HG03378 (cell line): ENCODE results near the gene GAS7.

ENCODE experiments used
- ATAC-seq: cut with Tn5 transposase; IDR thresholded peaks from one replicate; pipeline ENCODE4 v1.9.1; 2021; ENCODE audit warnings: mild to moderate bottlenecking, moderate library complexity; ENCODE audit not compliant: unreplicated experiment

GAS7 gene

GRCh38 chr17:10201680-10202079, 3.3 kb upstream of the GAS7 start:
- ATAC-seq, result no peak

GRCh38 chr17:10200645-10201044, 2.2 kb upstream of the GAS7 start:
- no peak for ATAC-seq

- no peak for ATAC-seq
These were observed 1.6 kb upstream of the GAS7 start for GRCh38 chr17:10200016-10200415.

GRCh38 chr17:10197721-10198508, 491 bp downstream of the GAS7 start:
- no peak for ATAC-seq

GRCh38 chr17:10197362-10197720, 1.1 kb downstream of the GAS7 start:
- no peak for ATAC-seq

GRCh38 chr17:10196941-10197340, 1.5 kb downstream of the GAS7 start:
- ATAC-seq, result no peak

GRCh38 chr17:10196384-10196895, 2.0 kb downstream of the GAS7 start:
- ATAC-seq, result no peak

- ATAC-seq, result no peak
These were observed 3.2 kb downstream of the GAS7 start for GRCh38 chr17:10195090-10195805.

GRCh38 chr17:10193632-10194031, 4.8 kb downstream of the GAS7 start:
- ATAC-seq, result no peak

GRCh38 chr17:10192972-10193371, 5.4 kb downstream of the GAS7 start:
- no peak for ATAC-seq

- no peak for ATAC-seq
These were observed 5.9 kb downstream of the GAS7 start for GRCh38 chr17:10192461-10192860.

GRCh38 chr17:10187456-10187855, 10.9 kb downstream of the GAS7 start:
- no peak for ATAC-seq

GRCh38 chr17:10186771-10187410, 11.5 kb downstream of the GAS7 start:
- ATAC-seq, result no peak

- no peak for ATAC-seq
These were observed 14.2 kb downstream of the GAS7 start for GRCh38 chr17:10183931-10184930.

- ATAC-seq, result no peak
These were observed 15.6 kb downstream of the GAS7 start for GRCh38 chr17:10182785-10183184.

- ATAC-seq, result no peak
These were observed 19.9 kb downstream of the GAS7 start for GRCh38 chr17:10178506-10178991.

- no peak for ATAC-seq
These were observed 20.4 kb downstream of the GAS7 start for GRCh38 chr17:10177913-10178505.

- no peak for ATAC-seq
These were observed 21.1 kb downstream of the GAS7 start for GRCh38 chr17:10177131-10177912.

GRCh38 chr17:10173913-10174312, 24.5 kb downstream of the GAS7 start:
- ATAC-seq, result no peak
